Measurements from ENCODE around the gene SYCP2L.

GRCh38 chr6:10891960-10892359 is 5.1 kb downstream of the SYCP2L start:
- TF ChIP-seq ATF3 (IDR thresholded peaks at IDR 0.05) (no peak), ATF3 (CRISPR knock-in tag; conservative IDR thresholded peaks at IDR 0.05) (no peak), ZNF174 (CRISPR knock-in tag; IDR thresholded peaks at IDR 0.05) (no peak), ESRRA (IDR thresholded peaks at IDR 0.05; ENCODE audit: borderline replicate concordance, low read depth) (no peak), HINFP (tag; conservative IDR thresholded peaks at IDR 0.05; ENCODE audit: low read depth) (no peak), MTA3 (IDR thresholded peaks at IDR 0.05; ENCODE audit: borderline replicate concordance) (no peak)
